Mucosa of rectum (tissue), 2 donors: ENCODE data around the gene MRPS21.
A peak's percentile ranks its signal among the peaks of the same experiment; 100 is the strongest.

Experiments
- H3K27ac ChIP-seq, 2 donors: one replicate each; pipeline ENCODE4 v1.7.0; 2013; ENCODE audit warnings: inconsistent platforms in 2 of 2, low read depth in 2 of 2, low read length in 2 of 2
- H3K27me3 ChIP-seq, 2 donors: one replicate each; pipeline ENCODE4 v1.7.0; 2013; ENCODE audit warnings: low read length in 2 of 2; ENCODE audit not compliant: control insufficient read depth in 2 of 2, insufficient read depth in 2 of 2
- H3K36me3 ChIP-seq, 2 donors: one replicate each; pipeline ENCODE4 v1.7.0; 2013; ENCODE audit warnings: low read length in 2 of 2; ENCODE audit not compliant: control insufficient read depth in 2 of 2, insufficient read depth in 2 of 2
- H3K4me1 ChIP-seq, 2 donors: one replicate each; pipeline ENCODE4 v1.7.0; 2013; ENCODE audit warnings: low read length in 2 of 2, mild to moderate bottlenecking in 1 of 2; ENCODE audit not compliant: control insufficient read depth in 2 of 2, insufficient read depth in 2 of 2
- H3K4me3 ChIP-seq, 2 donors: one replicate each; pipeline ENCODE4 v1.7.0; 2013; ENCODE audit warnings: low read length in 2 of 2
- H3K9ac ChIP-seq, 2 donors: one replicate each; pipeline ENCODE4 v1.7.0; 2013; ENCODE audit warnings: low read length in 2 of 2, low read depth in 1 of 2, mild to moderate bottlenecking in 1 of 2
- H3K9me3 ChIP-seq, 2 donors: one replicate each; pipeline ENCODE4 v1.7.0; 2013; ENCODE audit warnings: low read length in 2 of 2; ENCODE audit not compliant: control insufficient read depth in 2 of 2
- donor health status: healthy.
- donor health status: Normal muscosa, but diverticular disease.

Gene MRPS21

GRCh38 chr1:150293433-150294253 lies at the start of gene MRPS21:
MRPS21 (plus strand) TSS chr1:150293861; CDS start chr1:150294367, 506 bp downstream.
- H3K27ac ChIP-seq: peak within 1 kb of the TSS; percentile 25 to 77
- no peaks in the 10 kb centered on the region for H3K27me3 ChIP-seq
- H3K4me1 ChIP-seq: peaks cover 3 to 8% of the 10 kb centered on the region in 2 donors
- H3K36me3 ChIP-seq: peaks cover 0 to 7% of the 10 kb centered on the region in 2 donors
- H3K9me3 ChIP-seq: no peaks in the 10 kb centered on the region
- H3K9ac ChIP-seq: peak within 1 kb of the TSS; percentile 65 to 81
- H3K4me3 ChIP-seq: peak within 1 kb of the TSS; percentile 87 to 96

GRCh38 chr1:150249936-150250335 lies 43.7 kb upstream of the MRPS21 start:
- Histone ChIP-seq H3K27ac (no peak overlapping the region), H3K9me3 (no peaks in the 10 kb centered on the region), H3K9ac (no peak overlapping the region), H3K4me1 (peaks cover 0 to 2% of the 10 kb centered on the region in 2 donors), H3K36me3 (no peaks in the 10 kb centered on the region), H3K4me3 (no peak overlapping the region), H3K27me3 (no peaks in the 10 kb centered on the region)

GRCh38 chr1:150256198-150256553 lies 37.5 kb upstream of the MRPS21 start:
- H3K27ac ChIP-seq: no peak overlapping the region
- peaks cover 0 to 5% of the 10 kb centered on the region in 2 donors for H3K27me3 ChIP-seq
- peak overlapping the region in 1 of 2 donors; percentile 56 for H3K4me3 ChIP-seq
- H3K9ac ChIP-seq: peak overlapping the region in 1 of 2 donors; percentile 29
- peaks cover 13 to 15% of the 10 kb centered on the region in 2 donors for H3K4me1 ChIP-seq
- H3K9me3 ChIP-seq: no peaks in the 10 kb centered on the region
- H3K36me3 ChIP-seq: no peaks in the 10 kb centered on the region

- peak overlapping the region in 1 of 2 donors; percentile 29 for H3K9ac ChIP-seq
- H3K9me3 ChIP-seq: no peaks in the 10 kb centered on the region
- H3K36me3 ChIP-seq: no peaks in the 10 kb centered on the region
- H3K27ac ChIP-seq: no peak overlapping the region
- peaks cover 0 to 5% of the 10 kb centered on the region in 2 donors for H3K27me3 ChIP-seq
- H3K4me3 ChIP-seq: peak overlapping the region in 1 of 2 donors; percentile 56
- H3K4me1 ChIP-seq: peaks cover 13 to 15% of the 10 kb centered on the region in 2 donors
Observed at GRCh38 chr1:150256554-150257341, 36.9 kb upstream of the MRPS21 start.

GRCh38 chr1:150257624-150258585 lies 35.8 kb upstream of the MRPS21 start, which contains the start of gene CA14:
CA14 (plus strand) TSS chr1:150257774; CDS start chr1:150258129, 355 bp downstream.
- H3K9me3 ChIP-seq: no peaks in the 10 kb centered on the region
- H3K4me3 ChIP-seq: no peak within 1 kb of the TSS
- no peak within 1 kb of the TSS for H3K27ac ChIP-seq
- peaks cover 13 to 15% of the 10 kb centered on the region in 2 donors for H3K4me1 ChIP-seq
- H3K36me3 ChIP-seq: no peaks in the 10 kb centered on the region
- peaks cover 0 to 5% of the 10 kb centered on the region in 2 donors for H3K27me3 ChIP-seq
- peak within 1 kb of the TSS in 1 of 2 donors; percentile 29 for H3K9ac ChIP-seq

GRCh38 chr1:150259217-150259616 lies 34.4 kb upstream of the MRPS21 start:
- Histone ChIP-seq H3K36me3 (no peaks in the 10 kb centered on the region), H3K4me1 (peaks cover 13 to 14% of the 10 kb centered on the region in 2 donors), H3K9me3 (no peaks in the 10 kb centered on the region), H3K4me3 (no peak overlapping the region), H3K27ac (no peak overlapping the region), H3K9ac (no peak overlapping the region), H3K27me3 (peaks cover 0 to 5% of the 10 kb centered on the region in 2 donors)

- Histone ChIP-seq H3K9me3 (no peaks in the 10 kb centered on the region), H3K27me3 (peaks cover 0 to 5% of the 10 kb centered on the region in 2 donors), H3K4me3 (peak overlapping the region; percentile 59 to 61), H3K36me3 (peaks cover 6 to 8% of the 10 kb centered on the region in 2 donors), H3K4me1 (peaks cover 13 to 14% of the 10 kb centered on the region in 2 donors), H3K9ac (peak overlapping the region in 1 of 2 donors; percentile 44), H3K27ac (peak overlapping the region; percentile 49 to 64)
Observed at GRCh38 chr1:150259758-150260669, 33.6 kb upstream of the MRPS21 start.

- Histone ChIP-seq H3K9ac (no peak overlapping the region), H3K27me3 (peaks cover 0 to 5% of the 10 kb centered on the region in 2 donors), H3K27ac (no peak overlapping the region), H3K4me3 (no peak overlapping the region), H3K9me3 (no peaks in the 10 kb centered on the region), H3K4me1 (peaks cover 3 to 4% of the 10 kb centered on the region in 2 donors), H3K36me3 (peaks cover 15 to 21% of the 10 kb centered on the region in 2 donors)
Observed at GRCh38 chr1:150261367-150261766, 32.3 kb upstream of the MRPS21 start.
